C4-2B (cell line): Measurements from ENCODE around the gene GPD1.

Experiments
- H3K27ac ChIP-seq: fragments of 450-650 bp; 2 replicates; pipeline ENCODE4 v1.5.1; 2017
- CTCF ChIP-seq: fragments of 450-650 bp; conservative IDR thresholded peaks from 2 replicates; pipeline ENCODE4 v1.5.1; 2017; ENCODE audit warnings: mild to moderate bottlenecking
- ZFX ChIP-seq: fragments of 450-650 bp; IDR thresholded peaks from 2 replicates; pipeline ENCODE4 v1.6.1; 2017

GPD1 gene

GRCh38 chr12:50102646-50103309 lies 1.0 kb upstream of the GPD1 start:
- H3K27ac ChIP-seq: no peak overlapping the region
- TF ChIP-seq ZFX (no peak), CTCF (no peak)

- TF ChIP-seq ZFX (no peak), CTCF (no peak)
- no peak overlapping the region for H3K27ac ChIP-seq
Measured at GRCh38 chr12:50103351-50103750, 457 bp upstream of the GPD1 start.

- TF ChIP-seq ZFX (no peak), CTCF (no peak)
- H3K27ac ChIP-seq: no peak overlapping the region
Measured at GRCh38 chr12:50104417-50105366, 884 bp downstream of the GPD1 start.

- no peak overlapping the region for H3K27ac ChIP-seq
- TF ChIP-seq ZFX (no peak), CTCF (no peak)
Measured at GRCh38 chr12:50105913-50106450, 2.2 kb downstream of the GPD1 start.

- TF ChIP-seq CTCF (no peak), ZFX (no peak)
- H3K27ac ChIP-seq: no peak overlapping the region
Measured at GRCh38 chr12:50106907-50107306, 3.1 kb downstream of the GPD1 start.

- no peak overlapping the region for H3K27ac ChIP-seq
- TF ChIP-seq CTCF (no peak), ZFX (no peak)
Measured at GRCh38 chr12:50107416-50108268, 3.8 kb downstream of the GPD1 start.
